Loucy (cell line): ENCODE measurements around the gene CCHCR1.

Experiments used
- H2AFZ ChIP-seq: fragments of 200-600 bp; sonication (generic); 2 replicates; pipeline ENCODE4 v1.6.0; 2016; ENCODE audit warnings: antibody characterized with exemption, mild to moderate bottlenecking, low read length, moderate library complexity
- H3F3A ChIP-seq: fragments of 200-600 bp; 2 replicates; pipeline ENCODE4 v1.6.0; 2016; ENCODE audit warnings: antibody characterized with exemption, low read depth, mild to moderate bottlenecking
- H3K27me3 ChIP-seq: fragments of 200-600 bp; sonication (generic); 2 replicates; pipeline ENCODE4 v1.6.1; 2014; ENCODE audit warnings: low read length, mild to moderate bottlenecking; ENCODE audit not compliant: insufficient read depth, poor library complexity, severe bottlenecking
- H3K36me3 ChIP-seq: fragments of 200-600 bp; sonication (generic); 2 replicates; pipeline ENCODE4 v1.6.1; 2016; ENCODE audit warnings: low read length; ENCODE audit not compliant: insufficient read depth
- H3K4me1 ChIP-seq: fragments of 200-600 bp; sonication (generic); 2 replicates; pipeline ENCODE4 v1.5.1; 2014; ENCODE audit warnings: low read length, mild to moderate bottlenecking; ENCODE audit not compliant: insufficient read depth, poor library complexity, severe bottlenecking
- H3K4me2 ChIP-seq: fragments of 200-600 bp; sonication (generic); 2 replicates; pipeline ENCODE4 v1.6.0; 2014; ENCODE audit warnings: antibody characterized with exemption, low read length, low read depth, mild to moderate bottlenecking; ENCODE audit not compliant: poor library complexity, severe bottlenecking
- H3K4me3 ChIP-seq: fragments of 200-600 bp; sonication (generic); 2 replicates; pipeline ENCODE4 v1.5.1; 2014; ENCODE audit warnings: low read length, mild to moderate bottlenecking, mixed read lengths; ENCODE audit not compliant: poor library complexity, severe bottlenecking
- H3K79me2 ChIP-seq: fragments of 200-600 bp; sonication (generic); 2 replicates; pipeline ENCODE4 v1.6.1; 2014; ENCODE audit warnings: low read length; ENCODE audit not compliant: insufficient read depth
- H3K9ac ChIP-seq: fragments of 200-600 bp; sonication (generic); 2 replicates; pipeline ENCODE4 v1.6.0; 2014; ENCODE audit warnings: mild to moderate bottlenecking, low read depth, low read length, moderate library complexity; ENCODE audit not compliant: poor library complexity, severe bottlenecking
- H3K9me2 ChIP-seq: fragments of 200-600 bp; sonication (generic); replicated peaks from 2 replicates; pipeline ENCODE4 v1.6.1; 2016; ENCODE audit warnings: low read depth, low read length, mixed read lengths
- H3K9me3 ChIP-seq: fragments of 200-600 bp; sonication (generic); 2 replicates; pipeline ENCODE4 v1.6.1; 2014; ENCODE audit warnings: mild to moderate bottlenecking, antibody characterized with exemption, low read length, low read depth; ENCODE audit not compliant: insufficient read depth
- H4K20me1 ChIP-seq: fragments of 200-600 bp; sonication (generic); 2 replicates; pipeline ENCODE4 v1.6.0; 2014; ENCODE audit warnings: antibody characterized with exemption, low read length, mild to moderate bottlenecking; ENCODE audit not compliant: insufficient read depth, poor library complexity, severe bottlenecking
- EZH2phosphoT487 ChIP-seq: fragments of 200-600 bp; IDR thresholded peaks from 2 replicates; pipeline ENCODE4 v1.6.1; 2018; ENCODE audit warnings: antibody characterized with exemption, mild to moderate bottlenecking, moderate library complexity, borderline replicate concordance
- TF ChIP-seq, protein P1 (sequence below): fragments of 200-600 bp; sonication (generic); conservative IDR thresholded peaks from 2 replicates; pipeline ENCODE4 v1.5.1; 2014; ENCODE audit warnings: mild to moderate bottlenecking, antibody characterized with exemption, low read length

CCHCR1 gene

GRCh38 chr6:31116661-31117385 is 40.8 kb downstream of the CCHCR1 start:
- no peaks in the 10 kb centered on the region for H3K79me2 ChIP-seq
- no peaks in the 10 kb centered on the region for H3K4me1 ChIP-seq
- no peak for TF ChIP-seq EZH2phosphoT487
- TF ChIP-seq, protein P1, sequence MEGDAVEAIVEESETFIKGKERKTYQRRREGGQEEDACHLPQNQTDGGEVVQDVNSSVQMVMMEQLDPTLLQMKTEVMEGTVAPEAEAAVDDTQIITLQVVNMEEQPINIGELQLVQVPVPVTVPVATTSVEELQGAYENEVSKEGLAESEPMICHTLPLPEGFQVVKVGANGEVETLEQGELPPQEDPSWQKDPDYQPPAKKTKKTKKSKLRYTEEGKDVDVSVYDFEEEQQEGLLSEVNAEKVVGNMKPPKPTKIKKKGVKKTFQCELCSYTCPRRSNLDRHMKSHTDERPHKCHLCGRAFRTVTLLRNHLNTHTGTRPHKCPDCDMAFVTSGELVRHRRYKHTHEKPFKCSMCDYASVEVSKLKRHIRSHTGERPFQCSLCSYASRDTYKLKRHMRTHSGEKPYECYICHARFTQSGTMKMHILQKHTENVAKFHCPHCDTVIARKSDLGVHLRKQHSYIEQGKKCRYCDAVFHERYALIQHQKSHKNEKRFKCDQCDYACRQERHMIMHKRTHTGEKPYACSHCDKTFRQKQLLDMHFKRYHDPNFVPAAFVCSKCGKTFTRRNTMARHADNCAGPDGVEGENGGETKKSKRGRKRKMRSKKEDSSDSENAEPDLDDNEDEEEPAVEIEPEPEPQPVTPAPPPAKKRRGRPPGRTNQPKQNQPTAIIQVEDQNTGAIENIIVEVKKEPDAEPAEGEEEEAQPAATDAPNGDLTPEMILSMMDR, result no peak
- no peak overlapping the region for H3K4me2 ChIP-seq
- no peak overlapping the region for H3K4me3 ChIP-seq
- no peaks in the 10 kb centered on the region for H3F3A ChIP-seq
- no peaks in the 10 kb centered on the region for H3K27me3 ChIP-seq
- no peaks in the 10 kb centered on the region for H3K9me2 ChIP-seq
- H2AFZ ChIP-seq, result no peak overlapping the region
- no peak overlapping the region for H3K9ac ChIP-seq
- H4K20me1 ChIP-seq, result no peaks in the 10 kb centered on the region
- H3K36me3 ChIP-seq, result no peaks in the 10 kb centered on the region
- no peaks in the 10 kb centered on the region for H3K9me3 ChIP-seq

DNA sequence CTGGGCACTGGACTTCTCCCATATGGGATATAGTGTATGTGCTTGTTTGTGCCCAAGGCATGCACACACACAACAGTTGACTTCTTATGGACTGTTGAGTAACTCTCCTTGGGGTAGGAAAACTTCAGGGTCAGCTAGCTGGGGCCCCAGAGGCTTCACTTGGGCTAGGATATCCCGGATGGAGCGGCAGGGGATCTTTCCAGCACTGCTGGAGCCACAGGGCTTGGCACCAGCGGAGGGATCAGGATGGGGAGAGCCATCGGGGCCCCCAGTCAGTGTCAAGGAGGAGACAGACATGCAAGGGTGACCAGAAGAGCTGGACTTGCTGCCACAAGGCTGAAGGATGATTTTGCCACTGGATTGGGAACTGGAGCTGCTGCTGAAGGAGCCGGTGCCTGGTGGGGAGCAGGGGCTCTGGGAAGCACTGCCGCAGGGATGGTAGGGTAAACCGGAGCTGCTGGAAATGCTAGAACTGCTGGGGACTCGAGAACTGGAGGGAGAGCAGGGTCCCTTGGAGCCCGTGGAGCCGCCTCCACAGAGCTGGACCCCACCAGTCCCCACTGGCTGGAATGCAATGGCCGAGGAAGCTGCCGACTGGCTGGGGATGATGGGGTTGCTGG is 41.6 kb downstream of the CCHCR1 start:
- Histone ChIP-seq H4K20me1 (no peaks in the 10 kb centered on the region), H3K4me1 (no peaks in the 10 kb centered on the region), H3K9ac (no peak overlapping the region), H3K4me2 (no peak overlapping the region), H3K4me3 (no peak overlapping the region), H3K9me3 (no peaks in the 10 kb centered on the region), H3K79me2 (no peaks in the 10 kb centered on the region), H3K9me2 (no peaks in the 10 kb centered on the region), H2AFZ (no peak overlapping the region), H3K36me3 (no peaks in the 10 kb centered on the region), H3K27me3 (no peaks in the 10 kb centered on the region), H3F3A (no peaks in the 10 kb centered on the region)
- TF ChIP-seq, protein P1, result no peak
- no peak for TF ChIP-seq EZH2phosphoT487

DNA sequence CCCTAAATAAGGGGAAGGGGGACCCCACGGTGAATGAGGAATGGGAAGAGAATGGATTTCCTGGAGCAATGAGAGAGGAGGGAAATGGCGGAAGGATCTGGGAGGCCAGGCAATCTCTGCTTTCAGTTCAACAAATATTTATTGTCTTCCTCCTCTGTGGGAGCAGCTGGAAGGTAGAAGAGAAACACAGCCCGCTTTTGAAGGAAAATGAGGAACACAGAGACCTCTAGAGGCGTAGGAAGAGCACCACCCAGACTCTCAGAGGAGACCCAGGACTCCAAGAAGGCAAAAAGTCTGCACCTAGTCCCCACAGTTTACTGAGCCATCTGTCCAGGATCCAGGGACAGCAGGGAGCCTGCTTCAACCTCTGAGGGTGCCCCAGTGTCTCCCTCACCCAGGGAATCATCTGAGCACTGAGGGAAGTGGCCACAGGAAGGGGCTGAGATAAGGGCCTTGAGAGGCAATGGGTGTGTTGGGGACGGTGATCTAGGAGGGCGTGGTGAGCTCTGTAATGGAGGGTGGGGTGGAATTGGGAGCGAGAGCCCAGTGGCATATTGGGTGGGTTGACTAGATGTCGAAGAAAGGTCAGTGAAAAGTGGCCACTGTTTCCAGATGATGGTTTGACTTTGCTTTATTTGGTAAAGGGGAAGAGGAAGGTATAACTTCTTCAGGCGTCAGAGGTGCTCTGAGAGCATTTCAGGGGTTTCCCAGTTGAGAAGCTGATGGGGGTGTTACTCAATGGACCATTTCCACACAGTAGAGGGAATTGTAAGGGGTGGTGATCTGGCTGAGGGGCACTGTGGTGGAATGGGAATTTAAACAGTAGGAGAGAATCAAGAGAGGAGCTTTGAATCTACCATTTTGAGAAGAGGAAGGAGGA is 42.4 kb downstream of the CCHCR1 start:
- H3K9me3 ChIP-seq, result no peaks in the 10 kb centered on the region
- H3K9me2 ChIP-seq, result no peaks in the 10 kb centered on the region
- no peaks in the 10 kb centered on the region for H3F3A ChIP-seq
- H3K36me3 ChIP-seq, result no peaks in the 10 kb centered on the region
- H4K20me1 ChIP-seq, result no peaks in the 10 kb centered on the region
- no peak for TF ChIP-seq EZH2phosphoT487
- TF ChIP-seq, protein P1, result peak; percentile 57
- no peak overlapping the region for H3K9ac ChIP-seq
- no peaks in the 10 kb centered on the region for H3K27me3 ChIP-seq
- H3K4me2 ChIP-seq, result no peak overlapping the region
- peak overlapping the region; percentile 65 for H2AFZ ChIP-seq
- no peaks in the 10 kb centered on the region for H3K79me2 ChIP-seq
- H3K4me3 ChIP-seq, result no peak overlapping the region
- no peaks in the 10 kb centered on the region for H3K4me1 ChIP-seq
